Activated naive CD8-positive, alpha-beta T cell treated with anti-CD3 and anti-CD28 coated beads, Interleukin-2, amount 10 ng/mL, durations not matched to agents 7 days and 5 days (primary cell): ENCODE measurements around the gene LONRF2. TPM values are rescaled to one million over a fixed set of nuclear protein-coding genes. Genes with fewer than 3 reads are reported as not detected.

ENCODE experiments used
- ATAC-seq: fragments of 150-1000 bp; cut with Tn5 transposase; one replicate; pipeline ENCODE4 v1.10.0; 2021; ENCODE audit warnings: low read depth, moderate library complexity
- POLR2A ChIA-PET: fragments of 350-600 bp; sonication (Branson Sonifier 250); formaldehyde crosslinking; loops from one replicate; lab custom pipeline; 2021; ENCODE audit warnings: antibody characterized with exemption; lab: Charles Lee
- DNase-seq: peaks from one replicate; pipeline ENCODE4 v3.0.0; 2021
- H3K27ac Mint-ChIP-seq: one replicate; pipeline ENCODE4 v1.8.0; 2022; ENCODE audit warnings: mild to moderate bottlenecking, mixed read lengths
- H3K27me3 Mint-ChIP-seq: one replicate; pipeline ENCODE4 v1.8.0; 2022; ENCODE audit warnings: mild to moderate bottlenecking, moderate library complexity, mixed read lengths
- H3K36me3 Mint-ChIP-seq: one replicate; pipeline ENCODE4 v1.8.0; 2021; ENCODE audit warnings: mild to moderate bottlenecking, mixed read lengths
- H3K4me1 Mint-ChIP-seq: one replicate; pipeline ENCODE4 v1.8.0; 2021; ENCODE audit warnings: mixed read lengths
- H3K4me3 Mint-ChIP-seq: one replicate; pipeline ENCODE4 v1.8.0; 2022; ENCODE audit warnings: mild to moderate bottlenecking, moderate library complexity, mixed read lengths
- H3K9me3 Mint-ChIP-seq: one replicate; pipeline ENCODE4 v1.8.0; 2021; ENCODE audit warnings: mixed read lengths
- total RNA-seq, 2 experiments: library from RNA; stranded (reverse); gene quantifications; one replicate each; pipeline ENCODE4 v1.2.3, GENCODE V29; 2021

The LONRF2 gene
- total RNA-seq, 2 experiments from 2014 or later: 0.08 to 0.09 TPM

GRCh38 chr2:100291152-100291970 lies 30.9 kb downstream of the LONRF2 start:
- Mint-ChIP-seq H3K27me3 (peaks cover 16% of the 10 kb centered on the region), H3K4me1 (peaks cover 7% of the 10 kb centered on the region), H3K36me3 (no peaks in the 10 kb centered on the region), H3K4me3 (no peak overlapping the region), H3K9me3 (peaks cover 1% of the 10 kb centered on the region), H3K27ac (no peak overlapping the region)
- ATAC-seq (peak; percentile 95), DNase-seq (peak; percentile 45)
- POLR2A ChIA-PET: no interaction called here

GRCh38 chr2:100290718-100291151 lies 31.6 kb downstream of the LONRF2 start:
- H3K4me1 Mint-ChIP-seq: peaks cover 12% of the 10 kb centered on the region
- ATAC-seq: no peak
- no peak overlapping the region for H3K4me3 Mint-ChIP-seq
- no peak overlapping the region for H3K27ac Mint-ChIP-seq
- H3K36me3 Mint-ChIP-seq: no peaks in the 10 kb centered on the region
- no peak for DNase-seq
- peaks cover 15% of the 10 kb centered on the region for H3K27me3 Mint-ChIP-seq
- POLR2A ChIA-PET: no interaction called here
- peaks cover 1% of the 10 kb centered on the region for H3K9me3 Mint-ChIP-seq

- peaks cover 16% of the 10 kb centered on the region for H3K4me1 Mint-ChIP-seq
- no peak overlapping the region for H3K4me3 Mint-ChIP-seq
- DNase-seq (no peak), ATAC-seq (no peak)
- peaks cover 1% of the 10 kb centered on the region for H3K9me3 Mint-ChIP-seq
- POLR2A ChIA-PET: no interaction called here
- no peaks in the 10 kb centered on the region for H3K36me3 Mint-ChIP-seq
- H3K27ac Mint-ChIP-seq: no peak overlapping the region
- H3K27me3 Mint-ChIP-seq: peaks cover 7% of the 10 kb centered on the region
Measured at GRCh38 chr2:100289020-100289419, 33.3 kb downstream of the LONRF2 start.

- H3K9me3 Mint-ChIP-seq: peaks cover 1% of the 10 kb centered on the region
- H3K4me3 Mint-ChIP-seq: no peak overlapping the region
- H3K36me3 Mint-ChIP-seq: no peaks in the 10 kb centered on the region
- POLR2A ChIA-PET: interaction anchor here (0.8 kb wide), 1 partner anchor 12 kb away, joined by 3 read pairs; no protein-coding TSS in a partner anchor
- H3K27ac Mint-ChIP-seq: no peak overlapping the region
- ATAC-seq: no peak
- H3K27me3 Mint-ChIP-seq: peaks cover 9% of the 10 kb centered on the region
- H3K4me1 Mint-ChIP-seq: peaks cover 27% of the 10 kb centered on the region
- no peak for DNase-seq
Measured at GRCh38 chr2:100286318-100286717, 36.0 kb downstream of the LONRF2 start.

GRCh38 chr2:100285691-100286090 lies 36.6 kb downstream of the LONRF2 start:
- Mint-ChIP-seq H3K4me3 (no peak overlapping the region), H3K27me3 (peaks cover 13% of the 10 kb centered on the region), H3K9me3 (peaks cover 1% of the 10 kb centered on the region), H3K4me1 (peaks cover 28% of the 10 kb centered on the region), H3K27ac (no peak overlapping the region), H3K36me3 (no peaks in the 10 kb centered on the region)
- ATAC-seq (no peak), DNase-seq (no peak)
- POLR2A ChIA-PET: no interaction called here

- Mint-ChIP-seq H3K9me3 (peaks cover 1% of the 10 kb centered on the region), H3K4me1 (peaks cover 27% of the 10 kb centered on the region), H3K27me3 (peaks cover 15% of the 10 kb centered on the region), H3K4me3 (no peak overlapping the region), H3K27ac (no peak overlapping the region), H3K36me3 (no peaks in the 10 kb centered on the region)
- DNase-seq (no peak), ATAC-seq (no peak)
- POLR2A ChIA-PET: no interaction called here
Measured at GRCh38 chr2:100285011-100285410, 37.3 kb downstream of the LONRF2 start.

GRCh38 chr2:100283724-100284501 lies 38.4 kb downstream of the LONRF2 start:
- Mint-ChIP-seq H3K27ac (peak overlapping the region; percentile 67), H3K4me1 (peaks cover 36% of the 10 kb centered on the region), H3K27me3 (peaks cover 18% of the 10 kb centered on the region), H3K36me3 (no peaks in the 10 kb centered on the region), H3K9me3 (peaks cover 1% of the 10 kb centered on the region), H3K4me3 (peak overlapping the region; percentile 18)
- POLR2A ChIA-PET: no interaction called here
- ATAC-seq: peak; percentile 41
- no peak for DNase-seq

GRCh38 chr2:100281521-100282438 lies 40.5 kb downstream of the LONRF2 start:
- Mint-ChIP-seq H3K9me3 (no peaks in the 10 kb centered on the region), H3K27me3 (peaks cover 18% of the 10 kb centered on the region), H3K27ac (no peak overlapping the region), H3K36me3 (no peaks in the 10 kb centered on the region), H3K4me1 (peaks cover 34% of the 10 kb centered on the region), H3K4me3 (no peak overlapping the region)
- ATAC-seq: no peak
- POLR2A ChIA-PET: no interaction called here
- no peak for DNase-seq

- H3K9me3 Mint-ChIP-seq: no peaks in the 10 kb centered on the region
- peaks cover 16% of the 10 kb centered on the region for H3K27me3 Mint-ChIP-seq
- POLR2A ChIA-PET: no interaction called here
- DNase-seq: no peak
- ATAC-seq: no peak
- peaks cover 22% of the 10 kb centered on the region for H3K4me1 Mint-ChIP-seq
- no peak overlapping the region for H3K4me3 Mint-ChIP-seq
- no peaks in the 10 kb centered on the region for H3K36me3 Mint-ChIP-seq
- H3K27ac Mint-ChIP-seq: no peak overlapping the region
Measured at GRCh38 chr2:100279586-100280534, 42.4 kb downstream of the LONRF2 start.

GRCh38 chr2:100278986-100279385 lies 43.3 kb downstream of the LONRF2 start:
- DNase-seq (no peak), ATAC-seq (peak; percentile 71)
- no peaks in the 10 kb centered on the region for H3K9me3 Mint-ChIP-seq
- peaks cover 23% of the 10 kb centered on the region for H3K4me1 Mint-ChIP-seq
- no peaks in the 10 kb centered on the region for H3K36me3 Mint-ChIP-seq
- POLR2A ChIA-PET: no interaction called here
- peaks cover 16% of the 10 kb centered on the region for H3K27me3 Mint-ChIP-seq
- no peak overlapping the region for H3K4me3 Mint-ChIP-seq
- H3K27ac Mint-ChIP-seq: peak overlapping the region; percentile 7

GRCh38 chr2:100278501-100278900 lies 43.8 kb downstream of the LONRF2 start:
- Mint-ChIP-seq H3K27ac (no peak overlapping the region), H3K27me3 (peaks cover 16% of the 10 kb centered on the region), H3K9me3 (no peaks in the 10 kb centered on the region), H3K4me3 (no peak overlapping the region), H3K36me3 (no peaks in the 10 kb centered on the region), H3K4me1 (peaks cover 21% of the 10 kb centered on the region)
- POLR2A ChIA-PET: no interaction called here
- ATAC-seq (no peak), DNase-seq (no peak)

- Mint-ChIP-seq H3K4me1 (peaks cover 21% of the 10 kb centered on the region), H3K27me3 (peaks cover 16% of the 10 kb centered on the region), H3K4me3 (no peak overlapping the region), H3K36me3 (no peaks in the 10 kb centered on the region), H3K27ac (no peak overlapping the region), H3K9me3 (no peaks in the 10 kb centered on the region)
- ATAC-seq: no peak
- POLR2A ChIA-PET: no interaction called here
- no peak for DNase-seq
Measured at GRCh38 chr2:100277540-100278207, 44.6 kb downstream of the LONRF2 start.
